ENCODE measurements around the gene MAPK9.

Gene MAPK9

GRCh38 chr5:180234271-180234670, 57.6 kb downstream of the MAPK9 start:
- no peak overlapping the region for H3K27ac ChIP-seq (ENCODE audit: low read length)
- no peak overlapping the region for H3K9ac ChIP-seq (ENCODE audit: low read length in 2 of 2)
- no peak overlapping the region for H3K4me3 ChIP-seq (ENCODE audit: low read length in 2 of 2)
- peaks cover 29 to 43% of the 10 kb centered on the region in 2 donors for H3K36me3 ChIP-seq (ENCODE audit: control insufficient read depth in 2 of 2, insufficient read depth in 2 of 2, low read length in 2 of 2)
- no peaks in the 10 kb centered on the region for H3K4me1 ChIP-seq (ENCODE audit: control insufficient read depth, insufficient read depth, low read length)
- no peaks in the 10 kb centered on the region for H3K27me3 ChIP-seq (ENCODE audit: control insufficient read depth in 1 of 2, insufficient read depth in 2 of 2, low read length in 2 of 2)
- H3K9me3 ChIP-seq (ENCODE audit: control insufficient read depth in 2 of 2, low read length in 2 of 2) = peaks cover 0 to 3% of the 10 kb centered on the region in 2 donors

GRCh38 chr5:180233729-180234128, 58.2 kb downstream of the MAPK9 start:
- H3K9ac ChIP-seq (ENCODE audit: low read length in 2 of 2) = no peak overlapping the region
- H3K27ac ChIP-seq (ENCODE audit: low read length) = no peak overlapping the region
- H3K9me3 ChIP-seq (ENCODE audit: control insufficient read depth in 2 of 2, low read length in 2 of 2) = peaks cover 0 to 3% of the 10 kb centered on the region in 2 donors
- H3K4me1 ChIP-seq (ENCODE audit: control insufficient read depth, insufficient read depth, low read length) = no peaks in the 10 kb centered on the region
- H3K4me3 ChIP-seq (ENCODE audit: low read length in 2 of 2) = no peak overlapping the region
- H3K27me3 ChIP-seq (ENCODE audit: control insufficient read depth in 1 of 2, insufficient read depth in 2 of 2, low read length in 2 of 2) = no peaks in the 10 kb centered on the region
- peaks cover 29 to 38% of the 10 kb centered on the region in 2 donors for H3K36me3 ChIP-seq (ENCODE audit: control insufficient read depth in 2 of 2, insufficient read depth in 2 of 2, low read length in 2 of 2)

GRCh38 chr5:180230017-180230416, 61.9 kb downstream of the MAPK9 start:
- Histone ChIP-seq H3K9ac (ENCODE audit: low read length in 2 of 2) (no peak overlapping the region), H3K9me3 (ENCODE audit: control insufficient read depth in 2 of 2, low read length in 2 of 2) (peaks cover 9 to 17% of the 10 kb centered on the region in 2 donors), H3K27me3 (ENCODE audit: control insufficient read depth in 1 of 2, insufficient read depth in 2 of 2, low read length in 2 of 2) (no peaks in the 10 kb centered on the region), H3K36me3 (ENCODE audit: control insufficient read depth in 2 of 2, insufficient read depth in 2 of 2, low read length in 2 of 2) (peaks cover 10 to 19% of the 10 kb centered on the region in 2 donors), H3K27ac (ENCODE audit: low read length) (no peak overlapping the region), H3K4me3 (ENCODE audit: low read length in 2 of 2) (no peak overlapping the region), H3K4me1 (ENCODE audit: control insufficient read depth, insufficient read depth, low read length) (no peaks in the 10 kb centered on the region)

- no peak overlapping the region for H3K4me3 ChIP-seq (ENCODE audit: low read length in 2 of 2)
- H3K9me3 ChIP-seq (ENCODE audit: control insufficient read depth in 2 of 2, low read length in 2 of 2) = peaks cover 11 to 54% of the 10 kb centered on the region in 2 donors
- H3K27ac ChIP-seq (ENCODE audit: low read length) = no peak overlapping the region
- H3K27me3 ChIP-seq (ENCODE audit: control insufficient read depth in 1 of 2, insufficient read depth in 2 of 2, low read length in 2 of 2) = no peaks in the 10 kb centered on the region
- H3K36me3 ChIP-seq (ENCODE audit: control insufficient read depth in 2 of 2, insufficient read depth in 2 of 2, low read length in 2 of 2) = peaks cover 0 to 2% of the 10 kb centered on the region in 2 donors
- no peak overlapping the region for H3K9ac ChIP-seq (ENCODE audit: low read length in 2 of 2)
- H3K4me1 ChIP-seq (ENCODE audit: control insufficient read depth, insufficient read depth, low read length) = no peaks in the 10 kb centered on the region
Measured at GRCh38 chr5:180222056-180222455, 69.8 kb downstream of the MAPK9 start.

- Histone ChIP-seq H3K36me3 (ENCODE audit: control insufficient read depth in 2 of 2, insufficient read depth in 2 of 2, low read length in 2 of 2) (no peaks in the 10 kb centered on the region), H3K27ac (ENCODE audit: low read length) (no peak overlapping the region), H3K9ac (ENCODE audit: low read length in 2 of 2) (no peak overlapping the region), H3K27me3 (ENCODE audit: control insufficient read depth in 1 of 2, insufficient read depth in 2 of 2, low read length in 2 of 2) (peaks cover 0 to 2% of the 10 kb centered on the region in 2 donors), H3K4me1 (ENCODE audit: control insufficient read depth, insufficient read depth, low read length) (no peaks in the 10 kb centered on the region), H3K4me3 (ENCODE audit: low read length in 2 of 2) (no peak overlapping the region), H3K9me3 (ENCODE audit: control insufficient read depth in 2 of 2, low read length in 2 of 2) (peaks cover 7 to 54% of the 10 kb centered on the region in 2 donors)
Measured at GRCh38 chr5:180217797-180218196, 74.1 kb downstream of the MAPK9 start.

- H3K9me3 ChIP-seq (ENCODE audit: control insufficient read depth in 2 of 2, low read length in 2 of 2) = peaks cover 7 to 43% of the 10 kb centered on the region in 2 donors
Measured at GRCh38 chr5:180216646-180217171, 75.2 kb downstream of the MAPK9 start.

GRCh38 chr5:180215783-180216630, 75.9 kb downstream of the MAPK9 start:
- Histone ChIP-seq H3K9me3 (ENCODE audit: control insufficient read depth in 2 of 2, low read length in 2 of 2) (peaks cover 7 to 36% of the 10 kb centered on the region in 2 donors), H3K36me3 (ENCODE audit: control insufficient read depth in 2 of 2, insufficient read depth in 2 of 2, low read length in 2 of 2) (no peaks in the 10 kb centered on the region), H3K9ac (ENCODE audit: low read length in 2 of 2) (no peak overlapping the region), H3K4me3 (ENCODE audit: low read length in 2 of 2) (no peak overlapping the region), H3K4me1 (ENCODE audit: control insufficient read depth, insufficient read depth, low read length) (no peaks in the 10 kb centered on the region), H3K27me3 (ENCODE audit: control insufficient read depth in 1 of 2, insufficient read depth in 2 of 2, low read length in 2 of 2) (peaks cover 6 to 8% of the 10 kb centered on the region in 2 donors), H3K27ac (ENCODE audit: low read length) (no peak overlapping the region)

More at GRCh38 chr5:180216646-180217171, 75.2 kb downstream of the MAPK9 start:
- no peaks in the 10 kb centered on the region for H3K36me3 ChIP-seq (ENCODE audit: control insufficient read depth in 2 of 2, insufficient read depth in 2 of 2, low read length in 2 of 2)
- no peak overlapping the region for H3K9ac ChIP-seq (ENCODE audit: low read length in 2 of 2)
- H3K4me1 ChIP-seq (ENCODE audit: control insufficient read depth, insufficient read depth, low read length) = no peaks in the 10 kb centered on the region
- no peak overlapping the region for H3K27ac ChIP-seq (ENCODE audit: low read length)
- H3K4me3 ChIP-seq (ENCODE audit: low read length in 2 of 2) = no peak overlapping the region
- peaks cover 2 to 6% of the 10 kb centered on the region in 2 donors for H3K27me3 ChIP-seq (ENCODE audit: control insufficient read depth in 1 of 2, insufficient read depth in 2 of 2, low read length in 2 of 2)

- H3K9ac ChIP-seq (ENCODE audit: low read length in 2 of 2) = no peak overlapping the region
- H3K4me1 ChIP-seq (ENCODE audit: control insufficient read depth, insufficient read depth, low read length) = no peaks in the 10 kb centered on the region
- H3K27me3 ChIP-seq (ENCODE audit: control insufficient read depth in 1 of 2, insufficient read depth in 2 of 2, low read length in 2 of 2) = peaks cover 6 to 14% of the 10 kb centered on the region in 2 donors
- no peak overlapping the region for H3K4me3 ChIP-seq (ENCODE audit: low read length in 2 of 2)
- peaks cover 3 to 32% of the 10 kb centered on the region in 2 donors for H3K9me3 ChIP-seq (ENCODE audit: control insufficient read depth in 2 of 2, low read length in 2 of 2)
- no peak overlapping the region for H3K27ac ChIP-seq (ENCODE audit: low read length)
- H3K36me3 ChIP-seq (ENCODE audit: control insufficient read depth in 2 of 2, insufficient read depth in 2 of 2, low read length in 2 of 2) = no peaks in the 10 kb centered on the region
Measured at GRCh38 chr5:180214870-180215770, 76.8 kb downstream of the MAPK9 start.

- H3K9ac ChIP-seq (ENCODE audit: low read length in 2 of 2) = no peak overlapping the region
- H3K36me3 ChIP-seq (ENCODE audit: control insufficient read depth in 2 of 2, insufficient read depth in 2 of 2, low read length in 2 of 2) = no peaks in the 10 kb centered on the region
Measured at GRCh38 chr5:180213657-180214207, 78.2 kb downstream of the MAPK9 start.

GRCh38 chr5:180213256-180213600, 78.7 kb downstream of the MAPK9 start:
- H3K4me1 ChIP-seq (ENCODE audit: control insufficient read depth, insufficient read depth, low read length) = peaks cover 6% of the 10 kb centered on the region
- no peak overlapping the region for H3K27ac ChIP-seq (ENCODE audit: low read length)
- H3K9me3 ChIP-seq (ENCODE audit: control insufficient read depth in 2 of 2, low read length in 2 of 2) = peaks cover 0 to 23% of the 10 kb centered on the region in 2 donors
- no peak overlapping the region for H3K9ac ChIP-seq (ENCODE audit: low read length in 2 of 2)
- H3K27me3 ChIP-seq (ENCODE audit: control insufficient read depth in 1 of 2, insufficient read depth in 2 of 2, low read length in 2 of 2) = peaks cover 14 to 21% of the 10 kb centered on the region in 2 donors
- no peaks in the 10 kb centered on the region for H3K36me3 ChIP-seq (ENCODE audit: control insufficient read depth in 2 of 2, insufficient read depth in 2 of 2, low read length in 2 of 2)
- no peak overlapping the region for H3K4me3 ChIP-seq (ENCODE audit: low read length in 2 of 2)

More at GRCh38 chr5:180213657-180214207, 78.2 kb downstream of the MAPK9 start:
- H3K4me1 ChIP-seq (ENCODE audit: control insufficient read depth, insufficient read depth, low read length) = peaks cover 3% of the 10 kb centered on the region
- no peak overlapping the region for H3K27ac ChIP-seq (ENCODE audit: low read length)
- H3K27me3 ChIP-seq (ENCODE audit: control insufficient read depth in 1 of 2, insufficient read depth in 2 of 2, low read length in 2 of 2) = peaks cover 10 to 18% of the 10 kb centered on the region in 2 donors
- H3K9me3 ChIP-seq (ENCODE audit: control insufficient read depth in 2 of 2, low read length in 2 of 2) = peaks cover 0 to 25% of the 10 kb centered on the region in 2 donors
- no peak overlapping the region for H3K4me3 ChIP-seq (ENCODE audit: low read length in 2 of 2)

All from stomach smooth muscle (tissue), 2 donors.